DMS153 treated with DMSO at 0.1 percent for 48 hours (cell line): Measurements from ENCODE around the gene GIPR.

Experiments used
- DNase-seq: peaks from one replicate; lab custom pipeline; 2025; ENCODE audit not compliant: unreplicated experiment; lab: John Stamatoyannopoulos, UW

GIPR gene

GRCh38 chr19:45729800-45730290, 61.8 kb downstream of the GIPR start:
- DNase-seq = no peak

DNA sequence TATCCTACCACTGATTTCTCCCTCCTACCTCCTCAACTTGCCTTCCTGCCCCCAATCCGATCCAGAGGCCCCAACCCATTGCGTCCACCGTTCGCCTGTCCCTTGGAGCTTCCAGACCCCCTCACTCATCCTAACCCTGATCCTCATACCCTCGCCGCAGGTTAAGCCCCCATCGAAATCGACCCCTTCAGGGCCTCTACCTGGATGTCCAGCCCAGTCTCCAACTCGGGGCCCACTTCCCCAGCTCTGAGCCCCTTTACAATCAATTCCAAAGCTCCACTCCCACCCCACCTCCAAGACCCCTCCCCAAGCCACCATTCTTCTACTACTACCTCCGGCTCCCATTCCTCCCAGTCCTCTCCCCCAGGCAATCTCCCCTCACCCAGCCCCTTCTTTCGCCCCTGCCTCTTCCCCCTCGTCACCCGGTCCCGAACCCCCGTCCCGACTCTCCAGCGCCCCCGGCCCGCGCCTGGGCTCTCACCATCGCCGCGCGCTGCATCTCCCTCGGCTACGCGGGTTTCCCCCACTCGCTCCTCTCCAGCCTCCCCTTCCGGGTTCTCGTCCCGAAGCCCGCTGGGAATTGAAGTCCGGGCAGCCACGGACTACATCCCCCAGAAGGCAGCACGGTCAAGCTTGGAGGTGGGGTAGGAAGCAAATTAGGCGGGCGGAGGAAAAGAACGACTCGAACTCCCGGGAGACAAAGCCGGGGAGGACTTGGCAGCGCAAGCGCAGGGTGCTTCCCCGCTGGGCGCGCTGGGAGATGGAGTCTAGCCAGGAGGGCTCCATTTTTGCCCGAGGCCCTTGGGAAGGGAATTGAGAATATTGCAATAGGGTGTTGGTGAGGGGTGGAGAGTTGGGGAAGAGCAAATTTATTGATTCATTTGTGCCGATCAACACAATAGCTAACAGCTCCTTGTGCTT, 62.6 kb downstream of the GIPR start, which contains the start of gene FBXO46:
TSS of gene FBXO46 (minus strand) at position 529 of the 921 bp plus-strand sequence. CDS start 17,401 bp downstream, outside the sequence.
- DNase-seq = peak; percentile 97
